Fibroblast of lung (primary cell): Measurements from ENCODE around the gene TAAR9. TPM values are rescaled to one million over a fixed set of nuclear protein-coding genes. Genes with fewer than 3 reads are reported as not detected.
"Not testable (repeated sequence)": the region's sequence is repeated elsewhere in the genome, so short reads cannot be mapped to it uniquely, and the experiment has no call there.

ENCODE experiments used
- DNase-seq, 2 donors: peaks; one replicate each; pipeline versions ENCODE4 v3.0.0 to v3.0.0-alpha.2; 2010; ENCODE audit warnings: low read depth in 2 of 2
- H2AFZ ChIP-seq: 2 replicates; pipeline ENCODE4 v1.5.1; 2012; ENCODE audit warnings: low read length, control low read depth, inconsistent platforms
- H3K27ac ChIP-seq: 2 replicates; pipeline ENCODE4 v1.5.1; 2011; ENCODE audit warnings: low read length, control low read depth; ENCODE audit not compliant: insufficient read depth
- H3K27me3 ChIP-seq: 2 replicates; pipeline ENCODE4 v1.5.1; 2011; ENCODE audit warnings: mild to moderate bottlenecking, low read length; ENCODE audit not compliant: control insufficient read depth, insufficient read depth
- H3K36me3 ChIP-seq: 2 replicates; pipeline ENCODE4 v1.5.1; 2011; ENCODE audit warnings: low read length; ENCODE audit not compliant: control insufficient read depth, insufficient read depth
- H3K4me1 ChIP-seq: 2 replicates; pipeline ENCODE4 v1.5.1; 2011; ENCODE audit warnings: low read length; ENCODE audit not compliant: control insufficient read depth, insufficient read depth; ENCODE audit errors: extremely low read depth
- H3K4me2 ChIP-seq: 2 replicates; pipeline ENCODE4 v1.5.1; 2011; ENCODE audit warnings: low read length, control low read depth; ENCODE audit not compliant: insufficient read depth; ENCODE audit errors: extremely low read depth
- H3K4me3 ChIP-seq, 4 experiments: fragments of 200-600 bp in 1 of 4; sonication (generic) in 1 of 4; replicated peaks in 1 of 4; 2 replicates each; pipeline ENCODE4 v1.5.1; 2011 to 2016; ENCODE audit warnings: low read length in 4 of 4, low read depth in 3 of 4, mild to moderate bottlenecking in 3 of 4, control low read depth in 2 of 4, inconsistent platforms in 1 of 4, mixed read lengths in 1 of 4; ENCODE audit not compliant: insufficient read depth in 1 of 4; ENCODE audit errors: control extremely low read depth in 1 of 4
- H3K79me2 ChIP-seq: 2 replicates; pipeline ENCODE4 v1.5.1; 2012; ENCODE audit warnings: mild to moderate bottlenecking, low read length, inconsistent platforms; ENCODE audit not compliant: control insufficient read depth, insufficient read depth
- H3K9ac ChIP-seq: 2 replicates; pipeline ENCODE4 v1.5.1; 2011; ENCODE audit warnings: mild to moderate bottlenecking, low read length, control low read depth; ENCODE audit not compliant: insufficient read depth
- H3K9me3 ChIP-seq: 2 replicates; pipeline ENCODE4 v1.5.1; 2012; ENCODE audit warnings: low read depth, low read length; ENCODE audit not compliant: control insufficient read depth, insufficient read depth
- H4K20me1 ChIP-seq: 2 replicates; pipeline ENCODE4 v1.5.1; 2011; ENCODE audit warnings: low read length; ENCODE audit not compliant: control insufficient read depth, insufficient read depth; ENCODE audit errors: extremely low read depth
- CTCF ChIP-seq, 2 donors: IDR thresholded peaks in 1 of 2; conservative IDR thresholded peaks in 1 of 2; 1 replicate in 1 of 2; 2 replicates in 1 of 2; pipeline ENCODE4 v1.5.1; 2011 to 2012; ENCODE audit warnings: low read length in 2 of 2, control low read depth in 1 of 2, inconsistent platforms in 1 of 2, low read depth in 1 of 2, mild to moderate bottlenecking in 1 of 2
- EZH2 ChIP-seq: IDR thresholded peaks from 2 replicates; pipeline ENCODE4 v1.5.1; 2012; ENCODE audit warnings: low read length, control low read depth, mild to moderate bottlenecking; ENCODE audit errors: missing control alignments
- polyA plus RNA-seq, 2 donors: library from polyadenylated mRNA; depleted of rRNA in 1 of 2; stranded (reverse) in 1 of 2; unstranded in 1 of 2; fragments of >200 nt; gene quantifications; 2 replicates each; pipeline ENCODE4 v1.2.1, GENCODE V29; 2011 to 2012; ENCODE audit warnings: missing spikeins in 1 of 2
- total RNA-seq: library from RNA; depleted of rRNA; stranded (reverse); fragments of >200 nt; gene quantifications from 2 replicates; pipeline ENCODE4 v1.2.1, GENCODE V29; 2014

TAAR9 gene
- total and polyA plus RNA-seq, 2 donors (not counting 1 experiment from before 2014, with no cell fraction given): not detected

GRCh38 chr6:132526461-132526860 is 11.6 kb upstream of the TAAR9 start:
- TF ChIP-seq CTCF (conservative IDR thresholded peaks at IDR 0.05 in 1 of 2, IDR thresholded peaks at IDR 0.05 in 1 of 2; ENCODE audit: low read depth in 1 of 2, low read length in 2 of 2) (no peak), EZH2 (no peak)
- Histone ChIP-seq H3K4me2 (no peak overlapping the region), H4K20me1 (no peaks in the 10 kb centered on the region), H3K9ac (no peak overlapping the region), H3K4me1 (no peaks in the 10 kb centered on the region), H3K27ac (no peak overlapping the region), H3K9me3 (no peaks in the 10 kb centered on the region), H3K27me3 (no peaks in the 10 kb centered on the region), H3K4me3 (no peak overlapping the region), H3K36me3 (no peaks in the 10 kb centered on the region), H3K79me2 (no peaks in the 10 kb centered on the region), H2AFZ (no peak overlapping the region)
- no peak for DNase-seq

- Histone ChIP-seq H2AFZ (no peak overlapping the region), H3K4me2 (no peak overlapping the region), H3K4me3 (no peak overlapping the region), H3K27ac (no peak overlapping the region), H3K36me3 (no peaks in the 10 kb centered on the region), H4K20me1 (no peaks in the 10 kb centered on the region), H3K4me1 (no peaks in the 10 kb centered on the region), H3K27me3 (no peaks in the 10 kb centered on the region), H3K79me2 (no peaks in the 10 kb centered on the region), H3K9ac (no peak overlapping the region), H3K9me3 (no peaks in the 10 kb centered on the region)
- TF ChIP-seq CTCF (conservative IDR thresholded peaks at IDR 0.05 in 1 of 2, IDR thresholded peaks at IDR 0.05 in 1 of 2; ENCODE audit: low read depth in 1 of 2, low read length in 2 of 2) (no peak), EZH2 (no peak)
- DNase-seq: peak in 1 of 2 donors; percentile 7
Measured at GRCh38 chr6:132527791-132528190, 10.3 kb upstream of the TAAR9 start.

GRCh38 chr6:132530293-132530974 is 7.6 kb upstream of the TAAR9 start:
- H2AFZ ChIP-seq: no peak overlapping the region
- H3K4me3 ChIP-seq: peak overlapping the region in 1 of 4 experiments; percentile 2

GRCh38 chr6:132534546-132534945 is 3.5 kb upstream of the TAAR9 start:
- H3K27ac ChIP-seq, H2AFZ ChIP-seq, H4K20me1 ChIP-seq, DNase-seq, H3K4me2 ChIP-seq, H3K9ac ChIP-seq, H3K4me3 ChIP-seq, H3K36me3 ChIP-seq, H3K4me1 ChIP-seq, H3K9me3 ChIP-seq, H3K79me2 ChIP-seq: not testable (repeated sequence)
- H3K27me3 ChIP-seq: peaks cover 14% of the 10 kb centered on the region

More at GRCh38 chr6:132530293-132530974, 7.6 kb upstream of the TAAR9 start:
- Histone ChIP-seq H3K36me3 (no peaks in the 10 kb centered on the region), H3K79me2 (no peaks in the 10 kb centered on the region), H3K4me2 (no peak overlapping the region), H3K9me3 (no peaks in the 10 kb centered on the region), H3K4me1 (no peaks in the 10 kb centered on the region), H3K27me3 (no peaks in the 10 kb centered on the region), H4K20me1 (no peaks in the 10 kb centered on the region), H3K9ac (no peak overlapping the region), H3K27ac (no peak overlapping the region)
- peak; percentile 49 to 76 for DNase-seq
- TF ChIP-seq CTCF (conservative IDR thresholded peaks at IDR 0.05 in 1 of 2, IDR thresholded peaks at IDR 0.05 in 1 of 2; ENCODE audit: low read depth in 1 of 2, low read length in 2 of 2) (peak; percentile 65 to 75), EZH2 (no peak)
